Sigmoid colon (tissue), 4 donors: Measurements from ENCODE around the gene SCNN1B.

Source experiments
- POLR2A ChIP-seq, 2 donors: fragments of 450-650 bp; IDR thresholded peaks; one replicate each; pipeline ENCODE4 v1.6.1; 2016; ENCODE audit warnings: antibody characterized with exemption in 2 of 2, mild to moderate bottlenecking in 2 of 2, moderate library complexity in 2 of 2
- POLR2AphosphoS5 ChIP-seq, 4 donors: sonication (generic); formaldehyde crosslinking; IDR thresholded peaks; one replicate each; pipeline ENCODE4 v1.6.1; 2017; ENCODE audit warnings: antibody characterized with exemption in 4 of 4
- TF ChIP-seq, protein P1 (sequence below), 4 experiments: fragments of 450-650 bp in 3 of 4; fragments of 200-600 bp in 1 of 4; IDR thresholded peaks; one replicate each; pipeline ENCODE4 v1.5.1; 2016 to 2019; ENCODE audit warnings: antibody characterized with exemption in 4 of 4, mild to moderate bottlenecking in 3 of 4, moderate library complexity in 2 of 4

DNA sequence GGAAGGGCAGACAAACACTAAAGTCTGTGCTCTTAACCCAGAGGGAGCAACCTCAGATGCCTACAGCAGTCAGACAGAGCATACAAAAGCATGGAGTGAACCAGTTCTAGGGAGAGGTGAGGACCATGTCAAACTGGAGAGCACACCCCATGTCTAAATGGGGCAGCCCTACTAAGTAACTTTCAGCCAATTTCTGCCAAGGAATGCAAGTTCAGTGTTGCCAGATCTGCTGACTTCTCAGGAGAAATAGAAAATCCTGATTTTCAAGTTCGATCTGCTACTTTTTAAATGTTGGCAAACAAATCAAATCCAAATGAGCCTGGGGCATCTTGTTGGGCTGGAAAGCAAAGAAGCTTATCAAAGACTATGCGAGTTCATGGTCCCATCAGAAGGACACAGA, 17.5 kb upstream of the SCNN1B start:
- TF ChIP-seq, protein P1, sequence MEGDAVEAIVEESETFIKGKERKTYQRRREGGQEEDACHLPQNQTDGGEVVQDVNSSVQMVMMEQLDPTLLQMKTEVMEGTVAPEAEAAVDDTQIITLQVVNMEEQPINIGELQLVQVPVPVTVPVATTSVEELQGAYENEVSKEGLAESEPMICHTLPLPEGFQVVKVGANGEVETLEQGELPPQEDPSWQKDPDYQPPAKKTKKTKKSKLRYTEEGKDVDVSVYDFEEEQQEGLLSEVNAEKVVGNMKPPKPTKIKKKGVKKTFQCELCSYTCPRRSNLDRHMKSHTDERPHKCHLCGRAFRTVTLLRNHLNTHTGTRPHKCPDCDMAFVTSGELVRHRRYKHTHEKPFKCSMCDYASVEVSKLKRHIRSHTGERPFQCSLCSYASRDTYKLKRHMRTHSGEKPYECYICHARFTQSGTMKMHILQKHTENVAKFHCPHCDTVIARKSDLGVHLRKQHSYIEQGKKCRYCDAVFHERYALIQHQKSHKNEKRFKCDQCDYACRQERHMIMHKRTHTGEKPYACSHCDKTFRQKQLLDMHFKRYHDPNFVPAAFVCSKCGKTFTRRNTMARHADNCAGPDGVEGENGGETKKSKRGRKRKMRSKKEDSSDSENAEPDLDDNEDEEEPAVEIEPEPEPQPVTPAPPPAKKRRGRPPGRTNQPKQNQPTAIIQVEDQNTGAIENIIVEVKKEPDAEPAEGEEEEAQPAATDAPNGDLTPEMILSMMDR (IDR thresholded peaks at IDR 0.05): no peak
- TF ChIP-seq POLR2A (IDR thresholded peaks at IDR 0.05): no peak
- TF ChIP-seq POLR2AphosphoS5 (IDR thresholded peaks at IDR 0.05): no peak
